GM12875 (cell line): ENCODE measurements around the gene HDAC4.

ENCODE experiments used
- H3K4me3 ChIP-seq: one replicate; pipeline ENCODE4 v1.5.1; 2011; ENCODE audit warnings: low read depth, low read length, control low read depth
- CTCF ChIP-seq: IDR thresholded peaks from 2 replicates; pipeline ENCODE4 v1.5.1; 2011; ENCODE audit warnings: low read depth, mild to moderate bottlenecking, control low read depth, inconsistent platforms, low read length, moderate library complexity, borderline replicate concordance; ENCODE audit not compliant: insufficient read depth

The HDAC4 gene

DNA sequence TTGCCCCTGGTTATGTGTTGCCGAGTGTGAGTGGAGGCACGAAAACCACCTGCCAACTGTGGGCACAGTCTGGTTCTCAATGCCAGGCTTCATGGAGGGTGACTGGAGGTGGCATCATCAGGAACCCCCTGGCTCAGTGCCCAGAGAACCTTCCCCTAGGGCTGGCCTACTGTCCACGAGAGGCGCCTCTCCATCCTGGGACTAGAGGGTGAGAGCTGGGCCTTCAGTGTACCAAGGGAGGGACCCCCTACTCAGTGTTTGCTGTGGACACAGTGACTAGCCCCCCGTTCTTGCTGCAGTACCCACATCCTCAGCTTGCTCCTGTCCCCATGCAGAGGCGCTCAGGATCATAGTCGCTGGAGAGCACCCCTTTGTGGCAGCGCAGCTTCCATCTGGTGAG is 202.6 kb downstream of the HDAC4 start:
- H3K4me3 ChIP-seq, result no peak overlapping the region
- TF ChIP-seq CTCF, result no peak

- TF ChIP-seq CTCF, result no peak
- H3K4me3 ChIP-seq, result no peak overlapping the region
Measured at GRCh38 chr2:239197146-239197545, 203.7 kb downstream of the HDAC4 start.

GRCh38 chr2:239196474-239197021 is 204.3 kb downstream of the HDAC4 start:
- no peak for TF ChIP-seq CTCF
- H3K4me3 ChIP-seq, result no peak overlapping the region

- no peak overlapping the region for H3K4me3 ChIP-seq
- no peak for TF ChIP-seq CTCF
Measured at GRCh38 chr2:239195992-239196391, 204.8 kb downstream of the HDAC4 start.

GRCh38 chr2:239195318-239195871 is 205.4 kb downstream of the HDAC4 start:
- TF ChIP-seq CTCF, result no peak
- no peak overlapping the region for H3K4me3 ChIP-seq

GRCh38 chr2:239194731-239195317 is 206.0 kb downstream of the HDAC4 start:
- no peak for TF ChIP-seq CTCF

GRCh38 chr2:239193925-239194677 is 206.7 kb downstream of the HDAC4 start:
- 0 out of 2 replicates have a peak, but pooled peaks have one; percentile 12 for TF ChIP-seq CTCF

More at GRCh38 chr2:239194731-239195317, 206.0 kb downstream of the HDAC4 start:
- H3K4me3 ChIP-seq, result no peak overlapping the region

More at GRCh38 chr2:239193925-239194677, 206.7 kb downstream of the HDAC4 start:
- H3K4me3 ChIP-seq, result no peak overlapping the region
